ENCODE measurements around the gene TRIM38.

GRCh38 chr6:26031151-26031594, 68.6 kb downstream of the TRIM38 start:
- TF ChIP-seq, protein P1, sequence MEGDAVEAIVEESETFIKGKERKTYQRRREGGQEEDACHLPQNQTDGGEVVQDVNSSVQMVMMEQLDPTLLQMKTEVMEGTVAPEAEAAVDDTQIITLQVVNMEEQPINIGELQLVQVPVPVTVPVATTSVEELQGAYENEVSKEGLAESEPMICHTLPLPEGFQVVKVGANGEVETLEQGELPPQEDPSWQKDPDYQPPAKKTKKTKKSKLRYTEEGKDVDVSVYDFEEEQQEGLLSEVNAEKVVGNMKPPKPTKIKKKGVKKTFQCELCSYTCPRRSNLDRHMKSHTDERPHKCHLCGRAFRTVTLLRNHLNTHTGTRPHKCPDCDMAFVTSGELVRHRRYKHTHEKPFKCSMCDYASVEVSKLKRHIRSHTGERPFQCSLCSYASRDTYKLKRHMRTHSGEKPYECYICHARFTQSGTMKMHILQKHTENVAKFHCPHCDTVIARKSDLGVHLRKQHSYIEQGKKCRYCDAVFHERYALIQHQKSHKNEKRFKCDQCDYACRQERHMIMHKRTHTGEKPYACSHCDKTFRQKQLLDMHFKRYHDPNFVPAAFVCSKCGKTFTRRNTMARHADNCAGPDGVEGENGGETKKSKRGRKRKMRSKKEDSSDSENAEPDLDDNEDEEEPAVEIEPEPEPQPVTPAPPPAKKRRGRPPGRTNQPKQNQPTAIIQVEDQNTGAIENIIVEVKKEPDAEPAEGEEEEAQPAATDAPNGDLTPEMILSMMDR (IDR thresholded peaks at IDR 0.05; ENCODE audit: insufficient read depth, low read length) = no peak
- TF ChIP-seq POLR2AphosphoS5 (IDR thresholded peaks at IDR 0.05; ENCODE audit: low read depth) = no peak
- TF ChIP-seq, protein P2, sequence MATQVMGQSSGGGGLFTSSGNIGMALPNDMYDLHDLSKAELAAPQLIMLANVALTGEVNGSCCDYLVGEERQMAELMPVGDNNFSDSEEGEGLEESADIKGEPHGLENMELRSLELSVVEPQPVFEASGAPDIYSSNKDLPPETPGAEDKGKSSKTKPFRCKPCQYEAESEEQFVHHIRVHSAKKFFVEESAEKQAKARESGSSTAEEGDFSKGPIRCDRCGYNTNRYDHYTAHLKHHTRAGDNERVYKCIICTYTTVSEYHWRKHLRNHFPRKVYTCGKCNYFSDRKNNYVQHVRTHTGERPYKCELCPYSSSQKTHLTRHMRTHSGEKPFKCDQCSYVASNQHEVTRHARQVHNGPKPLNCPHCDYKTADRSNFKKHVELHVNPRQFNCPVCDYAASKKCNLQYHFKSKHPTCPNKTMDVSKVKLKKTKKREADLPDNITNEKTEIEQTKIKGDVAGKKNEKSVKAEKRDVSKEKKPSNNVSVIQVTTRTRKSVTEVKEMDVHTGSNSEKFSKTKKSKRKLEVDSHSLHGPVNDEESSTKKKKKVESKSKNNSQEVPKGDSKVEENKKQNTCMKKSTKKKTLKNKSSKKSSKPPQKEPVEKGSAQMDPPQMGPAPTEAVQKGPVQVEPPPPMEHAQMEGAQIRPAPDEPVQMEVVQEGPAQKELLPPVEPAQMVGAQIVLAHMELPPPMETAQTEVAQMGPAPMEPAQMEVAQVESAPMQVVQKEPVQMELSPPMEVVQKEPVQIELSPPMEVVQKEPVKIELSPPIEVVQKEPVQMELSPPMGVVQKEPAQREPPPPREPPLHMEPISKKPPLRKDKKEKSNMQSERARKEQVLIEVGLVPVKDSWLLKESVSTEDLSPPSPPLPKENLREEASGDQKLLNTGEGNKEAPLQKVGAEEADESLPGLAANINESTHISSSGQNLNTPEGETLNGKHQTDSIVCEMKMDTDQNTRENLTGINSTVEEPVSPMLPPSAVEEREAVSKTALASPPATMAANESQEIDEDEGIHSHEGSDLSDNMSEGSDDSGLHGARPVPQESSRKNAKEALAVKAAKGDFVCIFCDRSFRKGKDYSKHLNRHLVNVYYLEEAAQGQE (IDR thresholded peaks at IDR 0.05; ENCODE audit: insufficient replicate concordance, low read depth) = no peak
- no peak for TF ChIP-seq SPI1 (IDR thresholded peaks at IDR 0.05; ENCODE audit: borderline replicate concordance, low read depth)
